ENCODE measurements around the gene KRTAP4-9. TPM values are rescaled to one million over a fixed set of nuclear protein-coding genes. Genes with fewer than 3 reads are reported as not detected.

Gene KRTAP4-9
- total RNA-seq, 1 experiment from 2014 or later: 1.0 TPM

DNA sequence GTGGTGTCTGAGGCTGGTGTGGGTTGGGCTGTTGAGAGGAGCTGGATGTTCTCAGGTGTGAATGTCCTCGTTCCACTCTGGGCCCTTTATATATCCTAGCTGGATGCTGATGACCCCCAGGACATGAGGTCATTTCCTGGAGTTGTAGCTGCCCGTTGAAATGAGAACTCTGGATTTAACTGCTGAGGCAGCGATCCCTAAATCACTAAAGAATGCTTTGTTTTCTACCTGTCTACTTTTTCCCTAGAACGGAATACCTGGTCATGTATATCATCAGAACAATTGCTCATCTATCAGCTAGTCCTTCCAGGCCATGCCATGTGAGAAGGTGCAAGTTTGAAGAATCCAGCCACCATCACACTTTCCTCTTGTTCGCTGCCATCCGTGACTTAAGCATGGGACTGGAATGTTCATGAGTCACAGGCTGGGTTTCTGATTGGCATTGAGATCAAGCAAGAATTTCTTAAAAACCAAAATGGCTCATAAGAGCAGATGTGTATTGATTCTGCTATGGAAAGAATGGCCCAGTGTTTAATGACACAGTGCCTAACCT, 45.1 kb upstream of the KRTAP4-9 start, which contains the start of gene KRTAP2-3:
KRTAP2-3 (minus strand) TSS at position 63 of the 553 bp plus-strand sequence. CDS start 64 bp downstream, outside the sequence.
- H3K9me3 ChIP-seq (ENCODE audit: low read depth, low read length, poor library complexity, severe bottlenecking): no peaks in the 10 kb centered on the region
- no peaks in the 10 kb centered on the region for H3K4me1 ChIP-seq (ENCODE audit: insufficient read depth, low read length, poor library complexity, severe bottlenecking)
- TF ChIP-seq EZH2 (IDR thresholded peaks at IDR 0.05; ENCODE audit: borderline replicate concordance, low read depth, low read length, poor library complexity, severe bottlenecking): no peak
- TF ChIP-seq, protein P1, sequence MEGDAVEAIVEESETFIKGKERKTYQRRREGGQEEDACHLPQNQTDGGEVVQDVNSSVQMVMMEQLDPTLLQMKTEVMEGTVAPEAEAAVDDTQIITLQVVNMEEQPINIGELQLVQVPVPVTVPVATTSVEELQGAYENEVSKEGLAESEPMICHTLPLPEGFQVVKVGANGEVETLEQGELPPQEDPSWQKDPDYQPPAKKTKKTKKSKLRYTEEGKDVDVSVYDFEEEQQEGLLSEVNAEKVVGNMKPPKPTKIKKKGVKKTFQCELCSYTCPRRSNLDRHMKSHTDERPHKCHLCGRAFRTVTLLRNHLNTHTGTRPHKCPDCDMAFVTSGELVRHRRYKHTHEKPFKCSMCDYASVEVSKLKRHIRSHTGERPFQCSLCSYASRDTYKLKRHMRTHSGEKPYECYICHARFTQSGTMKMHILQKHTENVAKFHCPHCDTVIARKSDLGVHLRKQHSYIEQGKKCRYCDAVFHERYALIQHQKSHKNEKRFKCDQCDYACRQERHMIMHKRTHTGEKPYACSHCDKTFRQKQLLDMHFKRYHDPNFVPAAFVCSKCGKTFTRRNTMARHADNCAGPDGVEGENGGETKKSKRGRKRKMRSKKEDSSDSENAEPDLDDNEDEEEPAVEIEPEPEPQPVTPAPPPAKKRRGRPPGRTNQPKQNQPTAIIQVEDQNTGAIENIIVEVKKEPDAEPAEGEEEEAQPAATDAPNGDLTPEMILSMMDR (conservative IDR thresholded peaks at IDR 0.05; ENCODE audit: low read depth, low read length): no peak
- no TSS peak for BruUV-seq (replicated peaks)
- no peaks in the 10 kb centered on the region for H3K36me3 ChIP-seq (ENCODE audit: insufficient read depth, low read length, poor library complexity, severe bottlenecking)
- intact Hi-C loops (cut with micrococcal nuclease; ENCODE audit: unreplicated experiment): no loop called here
- no peak for DNase-seq (ENCODE audit: low spot score)
- POLR2A ChIA-PET (ENCODE audit: low non-redundant PET): no interaction called here
- H3K27me3 ChIP-seq (replicated peaks; ENCODE audit: insufficient read depth, low read depth, low read length, poor library complexity): no peaks in the 10 kb centered on the region
- CTCF ChIA-PET: no interaction called here
- H3K4me3 ChIP-seq (ENCODE audit: low read depth, low read length, poor library complexity, severe bottlenecking): no peak within 1 kb of the TSS
- no peak within 1 kb of the TSS for H3K27ac ChIP-seq (ENCODE audit: low read depth, low read length, poor library complexity, severe bottlenecking)

- Histone ChIP-seq H3K9me3 (ENCODE audit: low read depth, low read length, poor library complexity, severe bottlenecking) (no peaks in the 10 kb centered on the region), H3K36me3 (ENCODE audit: insufficient read depth, low read length, poor library complexity, severe bottlenecking) (no peaks in the 10 kb centered on the region), H3K27me3 (replicated peaks; ENCODE audit: insufficient read depth, low read depth, low read length, poor library complexity) (no peaks in the 10 kb centered on the region), H3K27ac (ENCODE audit: low read depth, low read length, poor library complexity, severe bottlenecking) (no peak overlapping the region), H3K4me1 (ENCODE audit: insufficient read depth, low read length, poor library complexity, severe bottlenecking) (no peaks in the 10 kb centered on the region), H3K4me3 (ENCODE audit: low read depth, low read length, poor library complexity, severe bottlenecking) (no peak overlapping the region)
- BruUV-seq (replicated peaks): no TSS peak
- CTCF ChIA-PET: no interaction called here
- DNase-seq (ENCODE audit: low spot score): no peak
- no peak for TF ChIP-seq EZH2 (IDR thresholded peaks at IDR 0.05; ENCODE audit: borderline replicate concordance, low read depth, low read length, poor library complexity, severe bottlenecking)
- TF ChIP-seq, protein P1 (conservative IDR thresholded peaks at IDR 0.05; ENCODE audit: low read depth, low read length): no peak
- POLR2A ChIA-PET (ENCODE audit: low non-redundant PET): no interaction called here
- intact Hi-C loops (cut with micrococcal nuclease; ENCODE audit: unreplicated experiment): no loop called here
These were observed 43.2 kb upstream of the KRTAP4-9 start for GRCh38 chr17:41061964-41062363.

DNA sequence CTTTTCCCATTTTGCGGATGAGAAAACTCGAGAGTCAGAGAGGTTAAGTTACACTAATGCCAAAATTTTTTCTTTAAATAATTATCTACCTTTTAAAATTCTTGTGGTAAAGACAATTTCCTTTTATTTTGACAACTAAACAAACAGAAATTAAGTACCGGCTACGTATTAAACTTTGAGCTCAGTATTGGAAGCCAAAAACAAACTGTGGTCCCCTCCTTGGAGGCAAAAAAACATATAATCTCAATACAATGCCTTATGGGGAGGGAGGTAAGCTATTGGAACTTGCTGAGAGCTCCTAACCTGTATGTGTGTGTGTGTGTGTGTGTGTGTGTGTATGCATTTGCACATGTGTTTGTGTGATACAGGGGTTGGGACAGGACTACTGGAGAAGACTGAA, 41.7 kb upstream of the KRTAP4-9 start:
- CTCF ChIA-PET: no interaction called here
- H3K27me3 ChIP-seq (replicated peaks; ENCODE audit: insufficient read depth, low read depth, low read length, poor library complexity): no peaks in the 10 kb centered on the region
- TF ChIP-seq, protein P1 (conservative IDR thresholded peaks at IDR 0.05; ENCODE audit: low read depth, low read length): no peak
- TF ChIP-seq EZH2 (IDR thresholded peaks at IDR 0.05; ENCODE audit: borderline replicate concordance, low read depth, low read length, poor library complexity, severe bottlenecking): no peak
- no peak overlapping the region for H3K4me3 ChIP-seq (ENCODE audit: low read depth, low read length, poor library complexity, severe bottlenecking)
- no TSS peak for BruUV-seq (replicated peaks)
- no peak overlapping the region for H3K27ac ChIP-seq (ENCODE audit: low read depth, low read length, poor library complexity, severe bottlenecking)
- no peaks in the 10 kb centered on the region for H3K36me3 ChIP-seq (ENCODE audit: insufficient read depth, low read length, poor library complexity, severe bottlenecking)
- no peak for DNase-seq (ENCODE audit: low spot score)
- intact Hi-C loops (cut with micrococcal nuclease; ENCODE audit: unreplicated experiment): no loop called here
- H3K4me1 ChIP-seq (ENCODE audit: insufficient read depth, low read length, poor library complexity, severe bottlenecking): no peaks in the 10 kb centered on the region
- POLR2A ChIA-PET (ENCODE audit: low non-redundant PET): no interaction called here
- no peaks in the 10 kb centered on the region for H3K9me3 ChIP-seq (ENCODE audit: low read depth, low read length, poor library complexity, severe bottlenecking)

Measured in A673 (cell line).